Duodenal mucosa (tissue), 2 donors: Measurements from ENCODE around the gene FCRLB.
"Not testable (repeated sequence)": the region's sequence is repeated elsewhere in the genome, so short reads cannot be mapped to it uniquely, and the experiment has no call there.

Experiments
- H3K27ac ChIP-seq: one replicate; pipeline ENCODE4 v1.7.0; 2013; ENCODE audit warnings: low read depth, low read length
- H3K27me3 ChIP-seq, 2 donors: one replicate each; pipeline ENCODE4 v1.7.0; 2013; ENCODE audit warnings: low read length in 2 of 2, control low read depth in 1 of 2; ENCODE audit not compliant: insufficient read depth in 2 of 2, control insufficient read depth in 1 of 2
- H3K36me3 ChIP-seq, 2 donors: one replicate each; pipeline ENCODE4 v1.7.0; 2013; ENCODE audit warnings: low read length in 2 of 2, control low read depth in 1 of 2; ENCODE audit not compliant: insufficient read depth in 2 of 2, control insufficient read depth in 1 of 2
- H3K4me1 ChIP-seq, 2 donors: one replicate each; pipeline ENCODE4 v1.7.0; 2013; ENCODE audit warnings: low read length in 2 of 2, control low read depth in 1 of 2; ENCODE audit not compliant: insufficient read depth in 2 of 2, control insufficient read depth in 1 of 2
- H3K4me3 ChIP-seq, 2 donors: one replicate each; pipeline ENCODE4 v1.7.0; 2013; ENCODE audit warnings: low read length in 2 of 2, low read depth in 1 of 2
- H3K9ac ChIP-seq, 2 donors: one replicate each; pipeline ENCODE4 v1.7.0; 2013; ENCODE audit warnings: low read length in 2 of 2, low read depth in 1 of 2
- H3K9me3 ChIP-seq, 2 donors: one replicate each; pipeline ENCODE4 v1.7.0; 2013; ENCODE audit warnings: low read length in 2 of 2, control low read depth in 1 of 2; ENCODE audit not compliant: control insufficient read depth in 1 of 2

Gene FCRLB

GRCh38 chr1:161720956-161721737, at the start of gene FCRLB:
FCRLB (plus strand) TSS chr1:161721544; CDS start chr1:161722673, 1,129 bp downstream.
- no peaks in the 10 kb centered on the region for H3K36me3 ChIP-seq

GRCh38 chr1:161673437-161673836, 47.9 kb upstream of the FCRLB start:
- H3K4me1 ChIP-seq, H3K4me3 ChIP-seq, H3K9ac ChIP-seq, H3K36me3 ChIP-seq, H3K27ac ChIP-seq, H3K9me3 ChIP-seq, H3K27me3 ChIP-seq: not testable (repeated sequence)

More at GRCh38 chr1:161720956-161721737, at the start of gene FCRLB:
- Histone ChIP-seq H3K9ac (no peak within 1 kb of the TSS), H3K4me1 (peaks cover 6% of the 10 kb centered on the region in 2 donors), H3K27ac (no peak within 1 kb of the TSS), H3K4me3 (no peak within 1 kb of the TSS), H3K9me3 (no peaks in the 10 kb centered on the region), H3K27me3 (peaks cover 19% of the 10 kb centered on the region in 2 donors)

GRCh38 chr1:161674447-161674846, 46.9 kb upstream of the FCRLB start:
- H3K36me3 ChIP-seq, H3K9me3 ChIP-seq, H3K4me3 ChIP-seq, H3K4me1 ChIP-seq, H3K27ac ChIP-seq, H3K9ac ChIP-seq, H3K27me3 ChIP-seq: not testable (repeated sequence)

GRCh38 chr1:161674908-161675307, 46.4 kb upstream of the FCRLB start:
- not testable (repeated sequence) for H3K9me3 ChIP-seq, H3K36me3 ChIP-seq, H3K27me3 ChIP-seq, H3K9ac ChIP-seq, H3K27ac ChIP-seq, H3K4me3 ChIP-seq, H3K4me1 ChIP-seq

GRCh38 chr1:161676441-161676840, 44.9 kb upstream of the FCRLB start:
- Histone ChIP-seq H3K4me3 (no peak overlapping the region), H3K9ac (no peak overlapping the region), H3K27ac (no peak overlapping the region), H3K27me3 (no peaks in the 10 kb centered on the region), H3K36me3 (no peaks in the 10 kb centered on the region), H3K4me1 (no peaks in the 10 kb centered on the region), H3K9me3 (no peaks in the 10 kb centered on the region)

GRCh38 chr1:161676958-161677689, 44.2 kb upstream of the FCRLB start:
- no peaks in the 10 kb centered on the region for H3K27me3 ChIP-seq
- no peak overlapping the region for H3K27ac ChIP-seq
- no peak overlapping the region for H3K9ac ChIP-seq
- no peaks in the 10 kb centered on the region for H3K4me1 ChIP-seq
- H3K4me3 ChIP-seq = no peak overlapping the region
- no peaks in the 10 kb centered on the region for H3K9me3 ChIP-seq
- no peaks in the 10 kb centered on the region for H3K36me3 ChIP-seq

- Histone ChIP-seq H3K4me1 (no peaks in the 10 kb centered on the region), H3K9ac (no peak overlapping the region), H3K27ac (no peak overlapping the region), H3K9me3 (no peaks in the 10 kb centered on the region), H3K4me3 (no peak overlapping the region), H3K27me3 (no peaks in the 10 kb centered on the region), H3K36me3 (no peaks in the 10 kb centered on the region)
These were observed 42.8 kb upstream of the FCRLB start for GRCh38 chr1:161678500-161678899.

- Histone ChIP-seq H3K27me3 (no peaks in the 10 kb centered on the region), H3K27ac (no peak overlapping the region), H3K9ac (no peak overlapping the region), H3K4me1 (no peaks in the 10 kb centered on the region), H3K4me3 (no peak overlapping the region), H3K36me3 (no peaks in the 10 kb centered on the region), H3K9me3 (no peaks in the 10 kb centered on the region)
These were observed 39.5 kb upstream of the FCRLB start for GRCh38 chr1:161681879-161682278.

GRCh38 chr1:161688946-161689345, 32.4 kb upstream of the FCRLB start:
- Histone ChIP-seq H3K4me3 (no peak overlapping the region), H3K9me3 (no peaks in the 10 kb centered on the region), H3K27ac (no peak overlapping the region), H3K27me3 (peaks cover 0 to 3% of the 10 kb centered on the region in 2 donors), H3K4me1 (no peaks in the 10 kb centered on the region), H3K9ac (no peak overlapping the region), H3K36me3 (no peaks in the 10 kb centered on the region)

GRCh38 chr1:161691846-161692245, 29.5 kb upstream of the FCRLB start:
- H3K4me3 ChIP-seq = no peak overlapping the region
- no peaks in the 10 kb centered on the region for H3K36me3 ChIP-seq
- peaks cover 0 to 3% of the 10 kb centered on the region in 2 donors for H3K27me3 ChIP-seq
- H3K9ac ChIP-seq = no peak overlapping the region
- H3K9me3 ChIP-seq = no peaks in the 10 kb centered on the region
- H3K27ac ChIP-seq = no peak overlapping the region
- H3K4me1 ChIP-seq = no peaks in the 10 kb centered on the region
